Neural cell (in vitro differentiated cells): ENCODE results near the gene UGT3A2.

Source experiments
- EZH2 ChIP-seq: fragments of 200-600, 300-800 bp; shearing (Covaris generic), sonication (generic); IDR thresholded peaks from 2 replicates; pipeline ENCODE4 v1.6.1; 2014; ENCODE audit warnings: antibody characterized with exemption, low read length, borderline replicate concordance, mild to moderate bottlenecking; ENCODE audit not compliant: insufficient read depth, poor library complexity, severe bottlenecking
- TF ChIP-seq, protein P1 (sequence below): fragments of 450-650 bp; IDR thresholded peaks from 2 replicates; pipeline ENCODE4 v1.5.1; 2014; ENCODE audit warnings: antibody characterized with exemption, mild to moderate bottlenecking, moderate library complexity; ENCODE audit not compliant: poor library complexity, severe bottlenecking

GRCh38 chr5:36060420-36060887 lies 6.2 kb downstream of the UGT3A2 start:
- TF ChIP-seq, protein P1, sequence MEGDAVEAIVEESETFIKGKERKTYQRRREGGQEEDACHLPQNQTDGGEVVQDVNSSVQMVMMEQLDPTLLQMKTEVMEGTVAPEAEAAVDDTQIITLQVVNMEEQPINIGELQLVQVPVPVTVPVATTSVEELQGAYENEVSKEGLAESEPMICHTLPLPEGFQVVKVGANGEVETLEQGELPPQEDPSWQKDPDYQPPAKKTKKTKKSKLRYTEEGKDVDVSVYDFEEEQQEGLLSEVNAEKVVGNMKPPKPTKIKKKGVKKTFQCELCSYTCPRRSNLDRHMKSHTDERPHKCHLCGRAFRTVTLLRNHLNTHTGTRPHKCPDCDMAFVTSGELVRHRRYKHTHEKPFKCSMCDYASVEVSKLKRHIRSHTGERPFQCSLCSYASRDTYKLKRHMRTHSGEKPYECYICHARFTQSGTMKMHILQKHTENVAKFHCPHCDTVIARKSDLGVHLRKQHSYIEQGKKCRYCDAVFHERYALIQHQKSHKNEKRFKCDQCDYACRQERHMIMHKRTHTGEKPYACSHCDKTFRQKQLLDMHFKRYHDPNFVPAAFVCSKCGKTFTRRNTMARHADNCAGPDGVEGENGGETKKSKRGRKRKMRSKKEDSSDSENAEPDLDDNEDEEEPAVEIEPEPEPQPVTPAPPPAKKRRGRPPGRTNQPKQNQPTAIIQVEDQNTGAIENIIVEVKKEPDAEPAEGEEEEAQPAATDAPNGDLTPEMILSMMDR: no peak
- no peak for TF ChIP-seq EZH2
